UCSD-AML1 (cell line): ENCODE results near the gene SEPTIN5.
"Not testable (repeated sequence)": the region's sequence is repeated elsewhere in the genome, so short reads cannot be mapped to it uniquely, and the experiment has no call there.

ENCODE experiments used
- DNase-seq: peaks from one replicate; lab custom pipeline; 2025; ENCODE audit not compliant: unreplicated experiment; lab: John Stamatoyannopoulos, UW

Gene SEPTIN5

GRCh38 chr22:19680287-19680881, 33.9 kb upstream of the SEPTIN5 start:
- DNase-seq = no peak

GRCh38 chr22:19680911-19681862, 33.1 kb upstream of the SEPTIN5 start:
- no peak for DNase-seq

GRCh38 chr22:19681863-19682245, 32.4 kb upstream of the SEPTIN5 start:
- no peak for DNase-seq

- DNase-seq = no peak
These were observed 27.4 kb upstream of the SEPTIN5 start for GRCh38 chr22:19686946-19687345.

- no peak for DNase-seq
These were observed 26.6 kb upstream of the SEPTIN5 start for GRCh38 chr22:19687561-19688300.

- no peak for DNase-seq
These were observed 25.7 kb upstream of the SEPTIN5 start for GRCh38 chr22:19688301-19689290.

- no peak for DNase-seq
These were observed 24.9 kb upstream of the SEPTIN5 start for GRCh38 chr22:19689408-19689807.

GRCh38 chr22:19691007-19691720, 23.1 kb upstream of the SEPTIN5 start:
- DNase-seq = no peak

GRCh38 chr22:19691721-19692341, 22.5 kb upstream of the SEPTIN5 start:
- DNase-seq = no peak

GRCh38 chr22:19693581-19693980, 20.7 kb upstream of the SEPTIN5 start:
- no peak for DNase-seq

GRCh38 chr22:19693981-19694670, 20.2 kb upstream of the SEPTIN5 start:
- DNase-seq = no peak

GRCh38 chr22:19694696-19695095, 19.6 kb upstream of the SEPTIN5 start:
- no peak for DNase-seq

- DNase-seq = no peak
These were observed 17.6 kb upstream of the SEPTIN5 start for GRCh38 chr22:19696504-19697276.

- not testable (repeated sequence) for DNase-seq
These were observed 16.4 kb upstream of the SEPTIN5 start for GRCh38 chr22:19697871-19698270.

- DNase-seq = no peak
These were observed 13.4 kb upstream of the SEPTIN5 start for GRCh38 chr22:19700790-19701419.

- no peak for DNase-seq
These were observed 12.7 kb upstream of the SEPTIN5 start for GRCh38 chr22:19701420-19702145.

GRCh38 chr22:19703869-19704268, 10.4 kb upstream of the SEPTIN5 start:
- DNase-seq = no peak
